ENCODE measurements around the gene RTN3.
"Not testable (repeated sequence)": the region's sequence is repeated elsewhere in the genome, so short reads cannot be mapped to it uniquely, and the experiment has no call there.

Gene RTN3

GRCh38 chr11:63681321-63682065 lies at the start of gene RTN3:
TSS of gene RTN3 (plus strand) at chr11:63681500. CDS start at chr11:63681637, 137 bp downstream.
- DNase-seq: peak; percentile 89

- peak; percentile 62 for DNase-seq
Measured at GRCh38 chr11:63635762-63636465, 45.4 kb upstream of the RTN3 start.

GRCh38 chr11:63638436-63638835 lies 42.9 kb upstream of the RTN3 start:
- DNase-seq: not testable (repeated sequence)

GRCh38 chr11:63639199-63639832 lies 42.0 kb upstream of the RTN3 start:
- DNase-seq: peak; percentile 7

GRCh38 chr11:63641727-63642126 lies 39.6 kb upstream of the RTN3 start:
- no peak for DNase-seq

- DNase-seq: no peak
Measured at GRCh38 chr11:63643205-63643604, 38.1 kb upstream of the RTN3 start.

GRCh38 chr11:63652671-63653070 lies 28.6 kb upstream of the RTN3 start:
- DNase-seq: no peak

- no peak for DNase-seq
Measured at GRCh38 chr11:63660972-63661371, 20.3 kb upstream of the RTN3 start.

- no peak for DNase-seq
Measured at GRCh38 chr11:63663809-63664208, 17.5 kb upstream of the RTN3 start.

GRCh38 chr11:63666874-63667273 lies 14.4 kb upstream of the RTN3 start:
- DNase-seq: no peak

GRCh38 chr11:63667995-63668795 lies 13.1 kb upstream of the RTN3 start:
- DNase-seq: no peak

GRCh38 chr11:63670096-63670432 lies 11.2 kb upstream of the RTN3 start:
- no peak for DNase-seq

GRCh38 chr11:63670433-63671321 lies 10.6 kb upstream of the RTN3 start:
- no peak for DNase-seq

- DNase-seq: peak; percentile 83
Measured at GRCh38 chr11:63671322-63672155, 9.8 kb upstream of the RTN3 start, which contains the start of gene ATL3. TSS of gene ATL3 (minus strand) at chr11:63671376. CDS start at chr11:63671335, 41 bp downstream.

GRCh38 chr11:63672156-63672463 lies 9.2 kb upstream of the RTN3 start:
- DNase-seq: no peak

GRCh38 chr11:63672936-63673539 lies 8.3 kb upstream of the RTN3 start:
- no peak for DNase-seq

GRCh38 chr11:63673579-63673978 lies 7.7 kb upstream of the RTN3 start:
- DNase-seq: no peak

GRCh38 chr11:63680834-63681320 lies 423 bp upstream of the RTN3 start:
- no peak for DNase-seq

GRCh38 chr11:63682066-63683021 lies 1.0 kb downstream of the RTN3 start:
- DNase-seq: peak; percentile 52

All from NCI-H1694 treated with DMSO at 0.1 percent for 48 hours (cell line).